ENCODE data around the gene CORO2B. TPM values are rescaled to one million over a fixed set of nuclear protein-coding genes. Genes with fewer than 3 reads are reported as not detected.

The CORO2B gene
- total and polyA plus RNA-seq, 8 donors = 3.0 to 27.7 (median 21.0) TPM

- peak in 1 of 4 donors; percentile 27 for DNase-seq
- H3K27me3 ChIP-seq = peaks cover 0 to 44% of the 10 kb centered on the region in 2 donors
- H3K9me3 ChIP-seq = no peaks in the 10 kb centered on the region
- no peak for TF ChIP-seq CTCF (IDR thresholded peaks at IDR 0.05)
- intact Hi-C loops (cut with DNase I) = no loop called here
- H3K36me3 ChIP-seq = no peaks in the 10 kb centered on the region
- ATAC-seq = no peak
- H3K4me3 ChIP-seq = no peak overlapping the region
- no peak overlapping the region for H3K27ac ChIP-seq
- peaks cover 8 to 17% of the 10 kb centered on the region in 2 donors for H3K4me1 ChIP-seq
Observed at GRCh38 chr15:68560501-68561113, 18.2 kb upstream of the CORO2B start.

- H3K36me3 ChIP-seq = no peaks in the 10 kb centered on the region
- H3K27me3 ChIP-seq = peaks cover 0 to 44% of the 10 kb centered on the region in 2 donors
- no peak overlapping the region for H3K4me3 ChIP-seq
- intact Hi-C loops (cut with DNase I) = no loop called here
- no peak for ATAC-seq
- TF ChIP-seq CTCF (IDR thresholded peaks at IDR 0.05) = no peak
- no peak overlapping the region for H3K27ac ChIP-seq
- peaks cover 8 to 17% of the 10 kb centered on the region in 2 donors for H3K4me1 ChIP-seq
- peak in 2 of 4 donors; percentile 14 to 32 for DNase-seq
- no peaks in the 10 kb centered on the region for H3K9me3 ChIP-seq
Observed at GRCh38 chr15:68561171-68561900, 17.5 kb upstream of the CORO2B start.

GRCh38 chr15:68561901-68562300 is 16.9 kb upstream of the CORO2B start:
- Histone ChIP-seq H3K27me3 (peaks cover 0 to 44% of the 10 kb centered on the region in 2 donors), H3K36me3 (no peaks in the 10 kb centered on the region), H3K27ac (no peak overlapping the region), H3K4me3 (no peak overlapping the region), H3K9me3 (no peaks in the 10 kb centered on the region), H3K4me1 (peaks cover 8 to 17% of the 10 kb centered on the region in 2 donors)
- DNase-seq (peak in 1 of 4 donors; percentile 15), ATAC-seq (no peak)
- intact Hi-C loops (cut with DNase I) = no loop called here
- TF ChIP-seq CTCF (IDR thresholded peaks at IDR 0.05) = no peak

GRCh38 chr15:68564173-68564572 is 14.6 kb upstream of the CORO2B start:
- TF ChIP-seq CTCF (IDR thresholded peaks at IDR 0.05) = no peak
- Histone ChIP-seq H3K9me3 (no peaks in the 10 kb centered on the region), H3K36me3 (no peaks in the 10 kb centered on the region), H3K4me1 (peaks cover 8 to 10% of the 10 kb centered on the region in 2 donors), H3K4me3 (no peak overlapping the region), H3K27me3 (peaks cover 0 to 26% of the 10 kb centered on the region in 2 donors), H3K27ac (no peak overlapping the region)
- intact Hi-C loops (cut with DNase I) = no loop called here
- ATAC-seq (no peak), DNase-seq (no peak)

GRCh38 chr15:68565234-68565633 is 13.6 kb upstream of the CORO2B start:
- no peak for ATAC-seq
- Histone ChIP-seq H3K4me3 (no peak overlapping the region), H3K27me3 (peaks cover 0 to 16% of the 10 kb centered on the region in 2 donors), H3K27ac (no peak overlapping the region), H3K36me3 (no peaks in the 10 kb centered on the region), H3K4me1 (no peaks in the 10 kb centered on the region), H3K9me3 (no peaks in the 10 kb centered on the region)
- TF ChIP-seq CTCF (IDR thresholded peaks at IDR 0.05) = no peak
- intact Hi-C loops (cut with DNase I) = no loop called here
- DNase-seq = no peak
